Esophagus muscularis mucosa (tissue), 3 donors: ENCODE data around the gene FBXW11.

Source experiments
- EP300 ChIP-seq: sonication (generic); formaldehyde crosslinking; IDR thresholded peaks from one replicate; pipeline ENCODE4 v1.6.1; 2017; ENCODE audit warnings: antibody characterized with exemption
- POLR2AphosphoS5 ChIP-seq, 2 donors: sonication (generic); formaldehyde crosslinking; IDR thresholded peaks; one replicate each; pipeline ENCODE4 v1.6.1; 2017; ENCODE audit warnings: antibody characterized with exemption in 2 of 2

DNA sequence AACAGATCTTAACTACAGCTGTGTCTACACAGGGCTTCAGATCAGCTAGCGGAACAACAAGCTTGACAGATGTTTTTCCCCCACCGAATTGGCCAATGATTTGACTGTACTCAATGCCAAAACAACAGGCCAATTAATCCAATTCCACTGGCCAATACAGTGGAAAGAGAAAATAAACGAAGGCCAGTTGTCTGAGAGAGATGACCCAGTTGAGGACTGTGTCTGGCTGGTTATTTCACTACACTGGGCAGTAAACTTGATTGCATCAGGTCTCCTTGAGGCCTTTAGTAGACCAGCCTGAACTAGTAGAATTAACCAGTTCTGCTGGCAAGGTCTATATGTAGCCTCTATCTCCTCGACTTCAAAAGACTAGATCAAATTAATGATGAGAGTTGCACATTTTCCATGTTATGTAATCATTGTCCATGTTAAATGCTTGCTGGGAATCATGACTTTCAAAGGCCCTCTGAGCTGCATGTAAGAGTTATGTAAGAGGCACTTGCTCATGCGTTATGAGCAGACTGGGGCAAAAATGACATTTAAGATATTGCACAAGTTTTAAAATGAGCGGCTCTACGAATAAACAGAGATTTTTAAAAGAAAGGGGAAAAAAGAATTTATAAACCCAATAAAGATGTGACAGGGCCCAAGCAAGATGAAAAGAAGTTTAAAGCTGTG lies 192.5 kb downstream of the FBXW11 start:
- no peak for TF ChIP-seq POLR2AphosphoS5 (IDR thresholded peaks at IDR 0.05)
- TF ChIP-seq EP300 = no peak
